Measurements from ENCODE around the gene ZNF215. TPM values are rescaled to one million over a fixed set of nuclear protein-coding genes. Genes with fewer than 3 reads are reported as not detected.
A peak's percentile ranks its signal among the peaks of the same experiment; 100 is the strongest.
"Not testable (repeated sequence)": the region's sequence is repeated elsewhere in the genome, so short reads cannot be mapped to it uniquely, and the experiment has no call there.

Gene ZNF215
- total RNA-seq: 0.24 TPM
- long read RNA-seq: 0 reads

DNA sequence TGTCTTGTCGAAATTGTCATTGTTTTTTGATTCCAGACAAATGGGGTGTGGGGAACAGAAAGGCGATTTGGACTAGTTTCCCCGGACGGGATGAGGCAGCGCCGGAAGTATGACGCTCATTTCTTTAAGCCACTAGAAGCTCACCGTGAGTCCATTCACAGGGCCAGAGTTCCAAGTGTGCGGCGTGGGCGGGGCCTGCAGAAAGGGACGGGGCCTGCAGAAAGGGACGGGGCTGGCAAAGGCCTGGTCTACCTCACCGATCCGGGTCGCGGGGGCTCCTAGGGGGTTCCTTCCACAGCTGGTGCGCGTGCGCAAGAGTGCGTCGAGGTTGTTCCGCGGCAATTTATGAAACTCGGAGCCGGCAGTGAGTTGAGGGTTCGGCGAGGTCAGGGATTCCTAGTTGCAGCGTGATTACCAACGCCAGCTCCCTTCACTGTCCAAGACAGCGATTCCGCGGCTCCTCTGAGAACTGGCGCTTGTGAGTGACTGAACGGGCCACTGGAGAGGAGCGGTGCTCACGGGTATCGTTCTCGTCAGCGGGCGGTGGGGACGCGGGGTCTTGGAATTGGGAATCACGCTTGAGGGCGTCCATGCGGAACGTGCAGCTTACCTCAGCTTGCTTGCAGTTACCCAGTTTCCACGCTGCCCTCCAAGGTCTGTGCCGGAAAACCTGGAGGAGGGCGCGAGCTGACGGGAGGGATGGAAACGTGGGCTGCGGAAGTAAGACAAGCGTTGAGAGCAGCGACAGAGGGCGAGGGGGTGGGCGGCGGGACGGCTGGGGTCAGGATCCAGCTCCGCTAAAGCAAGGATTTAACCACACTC lies at the start of gene ZNF215:
Gene ZNF215, plus strand, starts transcription at position 219 of the 822 bp plus-strand sequence. CDS start 5,847 bp downstream, outside the sequence.
- intact Hi-C loops (cut with DNase I): no loop called here
- DNase-seq (ENCODE audit: low spot score): peak; percentile 76

DNA sequence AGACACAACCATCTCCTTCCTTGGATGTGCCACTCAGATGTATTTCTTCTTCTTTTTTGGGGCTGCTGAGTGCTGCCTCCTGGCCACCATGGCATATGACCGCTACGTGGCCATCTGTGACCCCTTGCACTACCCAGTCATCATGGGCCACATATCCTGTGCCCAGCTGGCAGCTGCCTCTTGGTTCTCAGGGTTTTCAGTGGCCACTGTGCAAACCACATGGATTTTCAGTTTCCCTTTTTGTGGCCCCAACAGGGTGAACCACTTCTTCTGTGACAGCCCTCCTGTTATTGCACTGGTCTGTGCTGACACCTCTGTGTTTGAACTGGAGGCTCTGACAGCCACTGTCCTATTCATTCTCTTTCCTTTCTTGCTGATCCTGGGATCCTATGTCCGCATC lies 49.3 kb upstream of the ZNF215 start:
- intact Hi-C loops (cut with DNase I): no loop called here
- DNase-seq (ENCODE audit: low spot score): no peak

DNA sequence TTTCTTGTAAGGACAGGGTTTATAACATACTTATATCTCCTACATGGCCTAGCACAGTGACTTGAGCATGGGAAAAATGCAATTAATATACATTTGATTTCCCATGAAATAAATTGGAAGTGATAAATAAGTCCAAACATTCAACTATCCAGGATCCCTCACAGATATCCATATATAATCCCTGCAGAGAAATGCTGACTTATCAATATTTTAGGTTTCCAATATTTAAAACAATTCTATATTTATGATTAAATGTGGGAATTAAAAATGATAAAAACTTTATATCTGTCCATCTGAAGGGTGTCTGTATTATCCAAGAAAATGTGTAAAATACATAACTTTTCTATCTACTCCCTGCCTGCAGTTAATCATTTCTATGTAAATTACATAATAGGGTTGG lies 43.5 kb upstream of the ZNF215 start:
- no peak for DNase-seq (ENCODE audit: low spot score)
- intact Hi-C loops (cut with DNase I): no loop called here

DNA sequence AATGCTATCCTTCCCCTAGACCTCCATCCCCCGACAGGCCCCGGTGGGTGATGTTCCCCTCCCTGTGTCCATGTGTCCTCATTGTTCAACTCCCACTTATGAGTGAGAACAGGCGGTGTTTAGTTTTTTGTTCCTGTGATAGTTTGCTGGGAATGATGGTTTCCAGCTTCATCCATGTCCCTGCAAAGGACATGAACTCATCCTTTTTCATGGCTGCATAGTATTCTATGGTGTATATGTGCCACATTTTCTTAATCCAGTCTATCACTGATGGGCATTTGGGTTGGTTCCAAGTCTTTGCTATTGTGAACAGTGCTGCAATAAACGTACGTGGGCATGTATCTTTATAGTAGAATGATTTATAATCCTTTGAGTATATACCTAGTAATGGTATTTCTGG lies 38.5 kb upstream of the ZNF215 start:
- DNase-seq (ENCODE audit: low spot score); intact Hi-C loops (cut with DNase I): not testable (repeated sequence)

DNA sequence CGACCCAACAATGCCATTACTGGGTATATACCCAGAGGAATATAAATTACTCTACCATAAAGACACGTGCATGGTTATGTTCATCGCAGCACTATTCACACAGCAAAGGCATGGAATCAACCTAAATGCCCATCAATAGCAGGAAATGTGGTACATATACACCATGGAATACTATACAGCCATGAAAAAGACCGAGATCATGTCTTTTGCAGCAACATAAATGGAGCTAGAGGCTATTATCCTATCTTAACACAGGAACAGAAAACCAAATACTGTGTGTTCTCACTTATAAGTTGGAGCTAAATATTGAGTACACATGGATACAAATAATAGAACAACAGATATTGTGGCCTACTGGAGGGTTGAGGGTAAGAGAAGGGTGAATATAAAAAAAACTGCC lies 37.4 kb upstream of the ZNF215 start:
- intact Hi-C loops (cut with DNase I): no loop called here
- no peak for DNase-seq (ENCODE audit: low spot score)

DNA sequence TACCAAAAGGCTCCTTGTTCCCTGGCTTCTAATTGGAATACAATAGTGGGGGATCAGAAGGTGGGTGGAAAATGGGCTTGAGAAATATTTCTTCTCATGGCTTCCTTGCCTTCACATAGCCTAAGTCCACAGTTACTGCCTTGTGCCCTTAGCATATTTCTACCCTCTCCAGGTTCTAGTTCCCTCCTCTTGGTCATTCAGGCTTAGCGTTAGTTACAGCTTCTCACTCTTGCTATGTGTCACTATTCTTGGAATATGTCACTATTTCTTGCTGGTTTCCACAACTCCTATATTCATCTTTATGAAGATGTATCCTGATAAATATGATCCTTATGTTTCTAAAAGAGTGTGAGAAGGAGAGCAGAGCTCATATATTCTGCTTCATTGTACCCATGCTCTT lies 36.4 kb upstream of the ZNF215 start:
- intact Hi-C loops (cut with DNase I): no loop called here
- DNase-seq (ENCODE audit: low spot score): no peak

DNA sequence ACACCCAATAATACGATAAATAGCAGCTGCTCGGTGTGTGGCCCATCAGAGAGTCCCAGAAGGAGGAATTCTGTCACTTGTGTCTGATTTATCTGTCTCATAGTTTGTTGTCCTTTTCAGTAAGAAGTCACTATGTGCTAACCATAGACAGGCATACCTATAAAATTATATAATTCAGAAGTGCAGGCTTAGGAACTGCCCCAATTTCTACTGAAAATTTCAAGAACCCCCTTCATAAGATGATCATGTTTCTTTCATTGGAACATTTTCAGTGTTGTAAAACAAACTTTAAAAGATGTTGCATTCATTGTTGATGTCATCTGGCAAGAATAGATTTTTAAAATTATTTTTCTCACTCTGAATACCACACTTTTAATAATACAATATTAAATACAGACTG lies 33.8 kb upstream of the ZNF215 start, which contains the start of gene OR2D2:
Gene OR2D2, minus strand, starts transcription at position 101 of the 400 bp plus-strand sequence. Its CDS starts 0 bp downstream, at position 101.
- intact Hi-C loops (cut with DNase I): no loop called here
- no peak for DNase-seq (ENCODE audit: low spot score)

DNA sequence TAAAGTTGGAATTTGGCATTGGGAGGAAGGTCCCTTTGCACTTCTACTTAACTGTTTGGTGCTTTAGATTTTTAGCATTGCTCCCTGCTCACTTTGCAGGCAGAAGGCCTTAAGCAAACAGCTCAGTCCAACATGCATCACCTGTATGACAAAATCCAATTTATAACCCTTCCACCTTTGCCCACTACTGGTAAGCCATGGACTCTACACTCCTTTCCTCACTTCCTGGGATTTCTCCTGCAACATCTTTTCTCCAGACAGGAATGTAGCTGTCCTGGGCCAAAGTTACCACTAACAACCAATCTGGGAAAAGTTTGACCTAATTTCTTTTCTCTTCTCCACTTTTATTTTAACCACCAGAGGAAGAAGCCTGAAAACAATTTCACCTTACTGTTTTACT lies 32.1 kb upstream of the ZNF215 start:
- no peak for DNase-seq (ENCODE audit: low spot score)
- intact Hi-C loops (cut with DNase I): no loop called here

DNA sequence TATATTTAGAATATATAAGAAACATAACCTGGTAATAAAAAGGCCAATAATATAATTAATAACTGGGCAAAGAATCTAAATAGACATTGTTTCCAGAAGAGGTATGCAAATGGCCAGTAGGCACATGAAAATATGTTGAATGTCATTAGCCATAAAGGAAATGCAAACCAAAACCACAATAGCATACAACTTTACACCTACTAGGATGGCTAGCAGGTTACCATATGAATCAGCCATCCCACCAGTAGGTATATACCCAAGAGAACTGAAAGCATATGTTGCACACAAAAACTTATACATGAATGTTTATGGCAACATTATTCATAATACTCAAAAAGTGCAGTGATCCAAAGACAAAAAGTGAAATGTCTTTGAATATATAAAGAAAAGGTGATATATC lies 31.2 kb upstream of the ZNF215 start:
- intact Hi-C loops (cut with DNase I): no loop called here
- DNase-seq (ENCODE audit: low spot score): no peak

DNA sequence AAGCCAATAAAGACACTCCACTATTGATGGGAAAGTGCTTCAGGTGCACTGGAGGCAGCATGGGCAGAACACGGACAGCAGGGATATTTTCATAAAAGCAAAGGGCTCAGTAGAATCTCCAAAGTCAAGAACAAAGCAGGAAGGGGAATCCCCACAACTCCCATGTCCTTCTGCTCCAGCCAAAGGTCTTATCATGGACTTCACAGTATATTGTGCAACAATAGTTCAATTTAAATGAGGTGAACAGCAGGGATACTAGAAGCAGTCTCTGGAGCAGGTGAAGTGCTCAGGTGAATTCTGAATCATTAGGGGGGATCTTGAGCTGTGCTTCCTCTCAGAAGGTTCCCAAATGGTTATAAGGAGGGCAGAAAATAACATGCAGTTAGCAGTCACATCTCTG lies 27.3 kb upstream of the ZNF215 start:
- DNase-seq (ENCODE audit: low spot score): no peak
- intact Hi-C loops (cut with DNase I): no loop called here

DNA sequence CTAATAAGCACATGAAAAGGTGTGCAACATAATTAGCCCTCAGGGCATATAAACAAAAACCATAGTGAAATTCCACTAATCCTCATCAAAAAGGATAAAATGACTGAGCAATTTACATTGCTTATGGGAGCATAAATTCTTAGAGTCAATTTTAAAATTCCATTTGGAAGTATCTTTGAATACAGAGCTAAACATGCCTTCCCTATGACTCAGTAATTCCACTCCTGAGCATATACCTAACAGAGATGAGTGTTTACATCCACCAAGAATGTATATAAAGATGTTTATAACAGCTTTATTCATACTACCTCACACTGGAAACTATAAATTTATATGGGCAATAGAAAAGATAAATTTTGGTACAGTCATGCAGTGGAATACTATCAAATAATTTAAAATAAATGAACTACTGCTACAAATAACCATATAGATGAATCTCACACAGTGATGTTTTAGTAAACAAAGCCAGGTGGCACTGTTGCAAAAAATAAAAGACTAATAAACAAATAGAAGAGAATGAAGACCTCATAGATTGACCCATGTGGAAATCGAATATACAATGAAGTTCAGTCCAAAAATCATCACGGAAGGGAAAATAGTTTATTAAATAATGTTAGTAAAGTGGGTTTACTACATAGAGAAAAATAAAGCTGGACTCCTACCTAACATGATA lies 25.8 kb upstream of the ZNF215 start:
- intact Hi-C loops (cut with DNase I): no loop called here
- no peak for DNase-seq (ENCODE audit: low spot score)

DNA sequence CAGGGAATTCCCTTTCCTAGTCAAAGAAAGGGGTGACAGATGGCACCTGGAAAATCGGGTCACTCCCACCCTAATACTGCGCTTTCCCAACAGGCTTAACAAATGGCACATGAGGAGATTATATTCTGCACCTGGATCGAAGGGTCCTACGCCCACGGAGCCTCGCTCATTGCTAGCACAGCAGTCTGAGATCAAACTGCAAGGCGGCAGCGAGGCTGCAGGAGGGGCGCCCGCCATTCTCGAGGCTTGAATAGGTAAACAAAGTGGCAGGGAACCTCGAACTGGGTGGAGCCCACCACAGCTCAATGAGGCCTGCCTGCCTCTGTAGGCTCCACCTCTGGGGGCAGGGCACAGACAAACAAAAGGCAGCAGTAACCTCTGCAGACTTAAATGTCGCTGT lies 21.4 kb upstream of the ZNF215 start:
- DNase-seq (ENCODE audit: low spot score); intact Hi-C loops (cut with DNase I): not testable (repeated sequence)

DNA sequence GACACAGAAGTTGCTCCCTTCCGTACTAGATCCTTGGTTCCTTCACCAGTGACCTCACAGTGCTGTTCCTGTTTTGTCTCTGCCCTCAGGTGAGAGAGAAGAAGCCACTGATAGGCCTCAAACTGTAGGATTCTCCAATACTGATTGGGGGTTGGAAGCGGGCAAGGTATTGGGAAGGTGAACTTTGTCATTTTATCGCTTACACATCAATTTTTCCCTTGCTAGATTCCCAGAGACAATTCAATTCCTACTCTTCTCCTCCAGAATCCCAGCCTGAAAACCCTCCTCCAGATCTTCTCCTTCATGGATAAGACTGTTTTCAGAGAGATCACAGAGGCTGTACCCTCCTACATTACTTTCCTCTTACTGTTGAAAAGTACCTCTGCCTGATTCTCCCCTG lies 14.8 kb upstream of the ZNF215 start:
- DNase-seq (ENCODE audit: low spot score): no peak
- intact Hi-C loops (cut with DNase I): no loop called here

DNA sequence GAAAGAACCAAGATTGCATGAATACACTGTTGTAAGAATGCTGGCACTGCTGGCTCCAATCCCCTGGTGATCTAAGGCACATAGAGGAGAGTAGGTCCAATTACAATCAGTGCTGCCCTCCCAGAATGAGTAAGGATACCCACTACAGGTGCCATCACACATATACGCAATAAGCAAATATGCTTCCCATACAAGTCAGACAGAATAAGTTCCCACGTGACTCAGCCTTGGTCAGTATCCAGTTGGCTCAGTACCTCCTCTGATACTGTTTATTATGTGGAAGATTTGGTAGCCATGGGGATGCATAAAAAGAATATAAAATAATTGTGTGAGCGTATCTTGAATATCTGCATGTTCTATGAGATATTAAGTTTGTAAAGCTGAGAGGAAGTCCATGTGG lies 14.3 kb upstream of the ZNF215 start:
- DNase-seq (ENCODE audit: low spot score): no peak
- intact Hi-C loops (cut with DNase I): no loop called here

DNA sequence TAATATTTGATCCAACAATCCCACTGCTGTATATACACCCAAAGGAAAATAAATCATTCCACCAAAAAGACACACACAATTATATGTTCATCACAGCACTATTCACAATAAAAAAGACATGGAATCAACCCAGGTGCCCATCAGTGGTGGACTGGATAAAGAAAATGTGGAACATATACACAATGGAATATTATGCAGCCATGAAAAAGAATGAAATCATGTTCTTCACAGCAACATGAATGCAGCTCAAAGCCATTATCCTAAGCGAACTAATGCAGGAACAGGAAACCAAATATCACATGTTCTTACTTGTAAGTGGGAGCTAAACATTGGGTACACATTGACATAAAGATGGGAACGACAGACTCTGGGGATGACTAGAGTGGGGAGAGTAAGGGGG lies 6.5 kb upstream of the ZNF215 start:
- DNase-seq (ENCODE audit: low spot score): no peak
- intact Hi-C loops (cut with DNase I): no loop called here

DNA sequence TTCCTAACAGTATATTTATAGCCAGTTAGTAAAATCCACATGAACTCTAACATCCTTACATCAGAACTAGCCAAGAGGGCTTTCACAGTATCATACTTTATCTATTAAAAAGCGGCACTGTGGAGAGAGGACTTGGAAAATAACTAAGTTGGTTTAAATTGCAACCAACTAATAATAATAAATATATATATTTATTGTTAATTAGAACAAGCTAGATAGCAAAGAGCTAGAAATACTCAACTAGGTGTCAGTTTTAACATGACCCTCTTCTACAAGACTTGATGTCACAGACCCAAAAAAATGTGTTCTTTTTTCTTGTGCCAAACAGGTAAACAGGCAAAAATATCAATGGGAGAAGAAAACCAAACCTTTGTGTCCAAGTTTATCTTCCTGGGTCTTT lies 5.5 kb upstream of the ZNF215 start, which contains the start of gene OR2D3:
Gene OR2D3, plus strand, starts transcription at position 301 of the 400 bp plus-strand sequence. Its CDS starts 0 bp downstream, at position 301.
- no peak for DNase-seq (ENCODE audit: low spot score)
- intact Hi-C loops (cut with DNase I): no loop called here

DNA sequence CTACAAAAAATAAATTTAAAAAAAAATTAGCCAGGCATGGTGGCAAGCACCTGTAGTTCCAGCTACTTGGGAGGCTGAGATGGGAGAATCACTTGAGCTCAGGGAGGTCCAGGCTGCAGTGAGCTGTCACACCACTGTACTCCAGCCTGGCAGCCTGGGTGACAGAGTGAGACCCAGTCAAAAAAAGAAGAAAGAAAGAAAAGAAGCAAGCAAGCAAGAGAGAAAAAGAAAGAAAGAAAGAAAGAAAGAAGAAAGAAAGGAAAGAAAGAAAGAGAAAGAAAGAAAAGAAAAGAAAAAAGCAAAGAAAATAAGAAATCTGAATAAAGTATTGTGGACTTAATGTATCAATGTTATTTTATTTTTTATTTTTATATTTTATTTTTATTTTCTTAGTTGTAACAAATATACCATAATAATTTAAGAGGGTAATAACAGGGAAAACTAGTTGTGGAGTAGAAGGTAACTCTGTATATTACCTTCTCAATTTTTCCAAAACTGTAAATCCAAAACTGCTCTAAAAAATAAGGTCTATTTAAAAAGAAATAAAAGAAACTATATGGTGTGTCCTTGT lies 1.1 kb upstream of the ZNF215 start:
- DNase-seq (ENCODE audit: low spot score): no peak
- intact Hi-C loops (cut with DNase I): no loop called here

DNA sequence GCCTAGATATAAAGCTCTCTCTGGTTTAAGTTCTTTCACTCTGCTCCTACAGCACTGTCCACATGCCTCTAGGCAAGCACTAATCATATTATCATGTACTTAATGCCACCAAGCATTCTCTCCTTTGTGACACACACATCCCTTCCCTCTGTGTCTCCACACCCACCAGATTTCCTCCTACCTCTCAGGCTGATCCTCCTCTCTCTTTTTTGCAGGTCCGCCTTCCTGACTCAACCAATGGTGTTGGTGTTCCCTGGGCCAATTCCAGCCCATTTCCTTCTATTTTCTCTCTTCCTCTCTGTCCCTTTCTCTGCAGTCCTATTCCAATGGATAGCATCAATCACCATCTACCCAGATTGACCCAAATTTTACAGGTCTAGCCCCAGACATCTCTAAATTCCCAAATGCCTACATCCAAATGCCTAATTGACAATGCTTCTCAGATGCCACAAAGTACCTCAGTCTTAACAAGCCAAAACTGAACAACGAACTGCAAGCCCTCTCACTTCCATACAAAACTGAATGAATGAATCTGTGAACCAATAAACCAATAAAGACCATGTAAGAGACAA lies 504 bp upstream of the ZNF215 start:
- intact Hi-C loops (cut with DNase I): no loop called here
- no peak for DNase-seq (ENCODE audit: low spot score)

DNA sequence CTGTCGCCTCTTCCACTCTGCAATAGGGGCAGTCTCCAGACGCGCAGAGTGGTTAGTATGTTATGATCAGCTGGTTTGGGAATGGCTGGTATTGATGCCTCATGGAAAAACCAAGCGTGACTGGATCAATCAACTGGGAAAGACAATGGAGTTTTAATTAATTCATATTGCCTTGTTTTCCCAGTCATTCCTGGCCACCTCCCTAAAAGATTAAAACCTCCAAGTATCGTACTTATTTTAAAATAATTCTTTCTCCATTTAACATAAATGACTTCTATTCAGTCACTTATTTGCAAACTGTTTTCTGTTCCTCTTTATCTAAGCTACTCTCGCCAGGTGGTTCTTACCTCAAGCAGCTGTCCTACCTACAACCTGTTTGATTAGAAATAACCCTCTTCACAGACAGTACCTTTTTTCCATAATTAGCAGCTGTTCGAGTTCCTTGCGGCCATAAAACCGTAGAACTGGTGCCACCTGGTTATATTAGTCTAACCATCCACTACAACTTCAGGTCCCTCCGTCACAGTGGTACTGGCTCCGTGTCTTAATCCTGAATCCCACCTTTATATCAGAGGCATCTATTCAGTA lies 898 bp downstream of the ZNF215 start:
- intact Hi-C loops (cut with DNase I): no loop called here
- DNase-seq (ENCODE audit: low spot score): no peak

DNA sequence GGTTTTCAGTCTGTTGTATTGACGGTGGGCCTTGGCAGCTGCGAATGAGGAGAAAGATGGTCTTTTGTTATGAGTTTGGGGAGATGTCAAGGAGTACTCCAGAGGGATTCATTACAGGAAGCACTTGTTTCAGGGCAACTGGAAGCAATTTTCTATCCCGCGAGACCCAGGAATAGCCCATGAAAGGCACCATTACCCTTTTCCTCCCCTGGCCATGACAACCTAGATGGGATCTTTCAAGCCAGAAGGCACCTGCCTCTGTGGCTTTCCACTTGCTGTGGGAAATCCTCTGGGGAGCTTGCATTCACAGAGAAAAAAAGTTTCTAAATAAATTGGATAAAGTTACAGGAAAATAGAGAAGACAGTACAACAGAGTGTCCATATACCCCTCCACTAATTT lies 2.7 kb downstream of the ZNF215 start:
- intact Hi-C loops (cut with DNase I): no loop called here
- no peak for DNase-seq (ENCODE audit: low spot score)
